Measurements from ENCODE around the gene NCOA3. TPM values are rescaled to one million over a fixed set of nuclear protein-coding genes. Genes with fewer than 3 reads are reported as not detected.

NCOA3 gene
- total and polyA plus RNA-seq, 12 donors: 8.0 to 30.2 (median 21.4) TPM

DNA sequence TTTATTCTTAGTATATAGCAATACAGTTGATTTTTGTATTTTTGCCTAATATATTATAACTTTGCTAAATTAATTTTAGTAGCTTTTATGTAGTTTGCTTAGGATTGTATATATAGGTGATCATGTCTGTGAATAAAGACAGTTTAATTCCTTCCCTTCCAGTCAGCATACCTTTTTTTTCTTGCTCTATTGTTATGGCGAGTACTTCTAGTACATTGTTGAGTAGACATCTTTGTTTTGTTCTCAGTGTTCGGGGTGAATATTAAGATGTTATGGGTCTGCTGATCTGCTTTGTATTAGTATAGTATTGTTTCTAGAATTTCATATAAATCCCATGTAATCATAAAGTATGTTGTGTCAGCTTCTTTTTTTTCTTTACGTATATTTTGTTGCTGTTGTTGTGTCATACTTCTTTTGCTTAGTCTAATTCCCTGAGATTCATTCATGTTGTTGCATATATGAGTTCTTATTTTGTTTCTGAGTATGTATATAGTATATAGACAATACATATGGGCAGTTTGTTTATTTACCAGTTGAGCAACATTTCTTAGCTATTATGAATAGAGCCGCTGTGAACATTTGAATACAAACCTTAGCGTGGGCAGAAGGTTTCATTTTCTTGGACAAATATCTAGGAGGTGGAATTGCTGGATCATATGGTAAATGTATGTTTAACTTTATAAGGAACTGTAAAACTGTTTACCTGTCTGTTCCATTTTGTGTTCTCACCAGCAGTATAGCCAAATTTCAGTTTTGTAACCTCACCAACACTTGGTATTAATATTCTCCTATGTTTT is 25.5 kb downstream of the NCOA3 start:
- TF ChIP-seq CTCF (IDR thresholded peaks at IDR 0.05): no peak
- H3K27ac ChIP-seq: no peak overlapping the region
- DNase-seq: no peak
- peaks cover 0 to 6% (median 0%) of the 10 kb centered on the region in 9 donors for H3K36me3 ChIP-seq
- peaks cover 0 to 13% (median 6%) of the 10 kb centered on the region in 11 donors for H3K9me3 ChIP-seq
- intact Hi-C loops (cut with DNase I): no loop called here
- no peak for ATAC-seq
- H3K4me3 ChIP-seq: no peak overlapping the region
- H3K4me1 ChIP-seq: peaks cover 0 to 49% (median 32%) of the 10 kb centered on the region in 9 donors
- no peaks in the 10 kb centered on the region for H3K27me3 ChIP-seq
- 96 to 98% methylated on average over 5 of the region's 5 CpGs for WGBS, 2 donors

GRCh38 chr20:47529840-47530239 is 28.2 kb downstream of the NCOA3 start:
- WGBS, 2 donors: 56 to 58% methylated on average over 2 of the region's 2 CpGs
- intact Hi-C loops (cut with DNase I): no loop called here
- no peak for TF ChIP-seq CTCF (IDR thresholded peaks at IDR 0.05)
- Histone ChIP-seq H3K27ac (peak overlapping the region in 1 of 10 donors; percentile 36), H3K9me3 (peaks cover 0 to 12% (median 6%) of the 10 kb centered on the region in 11 donors), H3K27me3 (no peaks in the 10 kb centered on the region), H3K36me3 (peaks cover 0 to 6% (median 0%) of the 10 kb centered on the region in 9 donors), H3K4me1 (peaks cover 0 to 36% (median 17%) of the 10 kb centered on the region in 9 donors), H3K4me3 (no peak overlapping the region)
- DNase-seq (no peak), ATAC-seq (no peak)

DNA sequence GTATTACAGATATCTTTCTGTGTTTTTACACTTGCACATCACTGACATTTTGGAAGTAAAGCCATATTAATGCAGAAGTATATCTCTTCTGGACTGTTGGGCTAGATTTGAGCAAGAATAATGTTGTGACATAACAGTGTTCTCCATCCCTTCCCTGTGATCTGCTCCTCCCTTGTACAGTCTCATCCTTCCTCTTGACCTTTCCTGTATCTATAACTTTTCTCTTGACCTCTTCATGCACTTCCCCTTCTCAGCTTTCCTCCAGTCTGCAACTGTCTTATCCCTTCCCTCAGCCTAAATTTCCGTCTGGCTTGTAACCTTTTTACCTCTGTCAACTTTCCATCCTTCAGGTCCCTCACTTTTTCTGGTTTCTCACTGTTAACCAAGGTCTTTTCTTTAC is 29.8 kb downstream of the NCOA3 start:
- ATAC-seq (peak in 2 of 8 donors; percentile 37 to 70), DNase-seq (no peak)
- Histone ChIP-seq H3K4me1 (peaks cover 0 to 36% (median 17%) of the 10 kb centered on the region in 9 donors), H3K9me3 (peaks cover 0 to 11% (median 6%) of the 10 kb centered on the region in 11 donors), H3K27ac (no peak overlapping the region), H3K36me3 (peaks cover 0 to 6% (median 0%) of the 10 kb centered on the region in 9 donors), H3K4me3 (no peak overlapping the region), H3K27me3 (no peaks in the 10 kb centered on the region)
- no peak for TF ChIP-seq CTCF (IDR thresholded peaks at IDR 0.05)
- intact Hi-C loops (cut with DNase I): no loop called here
- WGBS, 2 donors: 79 to 81% methylated on average over 1 of the region's 1 CpG

GRCh38 chr20:47532002-47532401 is 30.3 kb downstream of the NCOA3 start:
- Histone ChIP-seq H3K9me3 (peaks cover 0 to 5% (median 2%) of the 10 kb centered on the region in 11 donors), H3K4me3 (no peak overlapping the region), H3K36me3 (peaks cover 0 to 6% (median 0%) of the 10 kb centered on the region in 9 donors), H3K27ac (no peak overlapping the region), H3K4me1 (peaks cover 0 to 36% (median 17%) of the 10 kb centered on the region in 9 donors), H3K27me3 (no peaks in the 10 kb centered on the region)
- 91 to 93% methylated on average over 3 of the region's 3 CpGs for WGBS, 2 donors
- ATAC-seq (no peak), DNase-seq (no peak)
- intact Hi-C loops (cut with DNase I): no loop called here
- no peak for TF ChIP-seq CTCF (IDR thresholded peaks at IDR 0.05)
